C4-2B (cell line): Measurements from ENCODE around the gene PPIF.

Experiments
- H3K27ac ChIP-seq: fragments of 450-650 bp; 2 replicates; pipeline ENCODE4 v1.5.1; 2017
- CTCF ChIP-seq: fragments of 450-650 bp; conservative IDR thresholded peaks from 2 replicates; pipeline ENCODE4 v1.5.1; 2017; ENCODE audit warnings: mild to moderate bottlenecking
- ZFX ChIP-seq: fragments of 450-650 bp; IDR thresholded peaks from 2 replicates; pipeline ENCODE4 v1.6.1; 2017

Gene PPIF

GRCh38 chr10:79386637-79387465 lies 39.6 kb downstream of the PPIF start:
- no peak overlapping the region for H3K27ac ChIP-seq
- TF ChIP-seq ZFX = no peak
- TF ChIP-seq CTCF = no peak

- no peak overlapping the region for H3K27ac ChIP-seq
- TF ChIP-seq CTCF = no peak
- no peak for TF ChIP-seq ZFX
Measured at GRCh38 chr10:79387466-79387973, 40.3 kb downstream of the PPIF start.

- no peak for TF ChIP-seq ZFX
- no peak for TF ChIP-seq CTCF
- H3K27ac ChIP-seq = no peak overlapping the region
Measured at GRCh38 chr10:79387974-79388850, 40.9 kb downstream of the PPIF start.

- TF ChIP-seq CTCF (no peak), ZFX (no peak)
- H3K27ac ChIP-seq = no peak overlapping the region
Measured at GRCh38 chr10:79390057-79390456, 42.8 kb downstream of the PPIF start.

- TF ChIP-seq ZFX = no peak
- no peak for TF ChIP-seq CTCF
- no peak overlapping the region for H3K27ac ChIP-seq
Measured at GRCh38 chr10:79390551-79391229, 43.4 kb downstream of the PPIF start.

- TF ChIP-seq CTCF = no peak
- no peak for TF ChIP-seq ZFX
- H3K27ac ChIP-seq = no peak overlapping the region
Measured at GRCh38 chr10:79391231-79392019, 44.2 kb downstream of the PPIF start.
